PFSK-1 (cell line): Measurements from ENCODE around the gene BTN1A1.

Source experiments
- FOXP2 ChIP-seq: optimal IDR thresholded peaks from 2 replicates; pipeline ENCODE3; 2011; ENCODE audit warnings: borderline replicate concordance, control low read depth, inconsistent platforms; ENCODE audit not compliant: insufficient read depth; ENCODE audit errors: extremely low read length, extremely low read depth
- POLR2AphosphoS5 ChIP-seq: IDR thresholded peaks from 2 replicates; pipeline ENCODE4 v1.6.1; 2012; ENCODE audit warnings: low read depth, mild to moderate bottlenecking, control low read depth, low read length, moderate library complexity
- SIN3A ChIP-seq: IDR thresholded peaks from 2 replicates; pipeline ENCODE4 v1.6.1; 2012; ENCODE audit warnings: mild to moderate bottlenecking, low read length, moderate library complexity, borderline replicate concordance; ENCODE audit not compliant: insufficient read depth
- TAF1 ChIP-seq: IDR thresholded peaks from 2 replicates; pipeline ENCODE4 v1.6.1; 2012; ENCODE audit warnings: low read length, control low read depth, borderline replicate concordance; ENCODE audit not compliant: insufficient read depth
- TF ChIP-seq, protein P1 (sequence below), 2 experiments: IDR thresholded peaks; 2 replicates each; pipeline versions ENCODE4 v1.6.1 to v1.8.0; 2011 to 2012; ENCODE audit warnings: low read depth in 2 of 2, low read length in 2 of 2, control low read depth in 1 of 2, inconsistent platforms in 1 of 2, mild to moderate bottlenecking in 1 of 2, moderate library complexity in 1 of 2; ENCODE audit not compliant: insufficient read depth in 1 of 2

BTN1A1 gene

DNA sequence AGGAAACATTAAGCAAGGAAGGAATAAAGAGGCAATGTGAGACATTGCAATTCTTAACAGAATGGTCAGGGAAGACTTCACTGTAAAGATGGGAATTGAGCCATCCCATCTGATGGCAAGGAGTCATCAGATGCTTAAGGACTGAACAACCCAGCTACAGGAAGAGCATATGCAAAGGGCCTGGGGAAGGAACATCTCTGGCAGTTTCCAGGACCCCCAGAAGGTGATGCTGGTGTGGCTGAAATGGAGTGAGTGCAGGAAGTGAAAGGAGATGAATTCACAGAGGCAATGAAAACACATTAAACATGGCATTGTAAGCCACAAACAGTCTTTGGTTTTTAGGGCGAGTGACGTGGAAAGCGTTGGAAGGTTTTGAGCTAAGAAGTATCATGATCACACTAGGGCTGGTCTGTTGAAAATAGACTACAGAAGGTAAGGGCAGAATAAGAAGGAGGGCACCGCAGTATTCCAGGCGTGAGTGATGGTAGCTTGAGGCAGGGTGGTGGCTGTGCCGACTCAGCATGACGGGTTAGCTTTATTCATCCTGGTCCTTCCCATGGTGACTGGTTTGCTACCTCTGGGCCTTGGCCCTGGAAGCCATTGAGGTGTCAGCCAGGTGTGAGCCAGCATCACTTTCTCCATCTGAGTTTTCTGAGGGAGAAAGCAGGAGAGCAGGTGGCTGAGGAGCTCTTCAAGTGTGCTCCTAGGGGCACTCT, 35.5 kb upstream of the BTN1A1 start:
- TF ChIP-seq, protein P1, sequence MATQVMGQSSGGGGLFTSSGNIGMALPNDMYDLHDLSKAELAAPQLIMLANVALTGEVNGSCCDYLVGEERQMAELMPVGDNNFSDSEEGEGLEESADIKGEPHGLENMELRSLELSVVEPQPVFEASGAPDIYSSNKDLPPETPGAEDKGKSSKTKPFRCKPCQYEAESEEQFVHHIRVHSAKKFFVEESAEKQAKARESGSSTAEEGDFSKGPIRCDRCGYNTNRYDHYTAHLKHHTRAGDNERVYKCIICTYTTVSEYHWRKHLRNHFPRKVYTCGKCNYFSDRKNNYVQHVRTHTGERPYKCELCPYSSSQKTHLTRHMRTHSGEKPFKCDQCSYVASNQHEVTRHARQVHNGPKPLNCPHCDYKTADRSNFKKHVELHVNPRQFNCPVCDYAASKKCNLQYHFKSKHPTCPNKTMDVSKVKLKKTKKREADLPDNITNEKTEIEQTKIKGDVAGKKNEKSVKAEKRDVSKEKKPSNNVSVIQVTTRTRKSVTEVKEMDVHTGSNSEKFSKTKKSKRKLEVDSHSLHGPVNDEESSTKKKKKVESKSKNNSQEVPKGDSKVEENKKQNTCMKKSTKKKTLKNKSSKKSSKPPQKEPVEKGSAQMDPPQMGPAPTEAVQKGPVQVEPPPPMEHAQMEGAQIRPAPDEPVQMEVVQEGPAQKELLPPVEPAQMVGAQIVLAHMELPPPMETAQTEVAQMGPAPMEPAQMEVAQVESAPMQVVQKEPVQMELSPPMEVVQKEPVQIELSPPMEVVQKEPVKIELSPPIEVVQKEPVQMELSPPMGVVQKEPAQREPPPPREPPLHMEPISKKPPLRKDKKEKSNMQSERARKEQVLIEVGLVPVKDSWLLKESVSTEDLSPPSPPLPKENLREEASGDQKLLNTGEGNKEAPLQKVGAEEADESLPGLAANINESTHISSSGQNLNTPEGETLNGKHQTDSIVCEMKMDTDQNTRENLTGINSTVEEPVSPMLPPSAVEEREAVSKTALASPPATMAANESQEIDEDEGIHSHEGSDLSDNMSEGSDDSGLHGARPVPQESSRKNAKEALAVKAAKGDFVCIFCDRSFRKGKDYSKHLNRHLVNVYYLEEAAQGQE (IDR thresholded peaks at IDR 0.05; ENCODE audit: insufficient read depth in 1 of 2, low read depth in 2 of 2, low read length in 2 of 2) = no peak
- TF ChIP-seq FOXP2 (no peak), TAF1 (no peak), SIN3A (no peak), POLR2AphosphoS5 (no peak)

DNA sequence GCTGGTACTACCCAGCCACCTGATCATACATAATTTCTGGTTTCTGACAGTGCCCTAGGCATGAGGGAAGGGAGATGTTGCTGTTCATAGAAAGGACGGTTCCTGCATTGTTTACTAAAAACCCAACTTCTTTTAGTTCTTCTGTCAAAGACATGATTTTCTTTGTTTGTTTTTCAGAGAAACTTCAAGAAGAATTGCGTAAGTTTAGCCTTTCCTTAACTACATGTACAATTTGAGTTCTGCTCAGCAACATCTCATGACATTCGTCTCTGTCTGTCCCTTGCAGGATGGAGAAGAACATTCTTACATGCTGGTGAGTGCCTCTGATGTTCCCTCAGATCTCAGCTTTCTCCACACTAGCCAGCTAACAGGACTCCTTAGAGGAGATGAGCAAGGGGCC, 34.3 kb upstream of the BTN1A1 start:
- TF ChIP-seq, protein P1 (IDR thresholded peaks at IDR 0.05; ENCODE audit: insufficient read depth in 1 of 2, low read depth in 2 of 2, low read length in 2 of 2) = no peak
- no peak for TF ChIP-seq FOXP2
- TF ChIP-seq POLR2AphosphoS5 = no peak
- TF ChIP-seq TAF1 = no peak
- TF ChIP-seq SIN3A = no peak

DNA sequence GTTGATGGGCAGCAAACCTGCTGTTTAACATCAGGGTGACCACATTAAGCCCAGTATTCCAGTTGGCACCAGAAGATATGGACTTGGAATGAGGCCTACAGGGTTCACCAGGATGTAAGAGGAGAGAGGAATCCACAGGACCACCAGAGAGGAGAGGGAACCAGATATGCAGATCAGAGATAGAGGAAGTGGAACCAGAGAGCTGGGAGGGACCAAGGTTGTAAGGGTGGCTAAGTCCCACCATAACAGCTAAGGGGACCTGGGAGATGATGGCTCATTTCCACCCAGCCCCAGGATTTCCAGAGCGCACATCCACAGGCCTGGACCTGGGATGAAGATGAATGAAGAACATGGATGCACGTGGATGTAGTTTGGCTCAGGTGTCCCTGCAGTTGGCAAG, 31.3 kb upstream of the BTN1A1 start:
- TF ChIP-seq, protein P1 (IDR thresholded peaks at IDR 0.05; ENCODE audit: insufficient read depth in 1 of 2, low read depth in 2 of 2, low read length in 2 of 2) = no peak
- no peak for TF ChIP-seq TAF1

DNA sequence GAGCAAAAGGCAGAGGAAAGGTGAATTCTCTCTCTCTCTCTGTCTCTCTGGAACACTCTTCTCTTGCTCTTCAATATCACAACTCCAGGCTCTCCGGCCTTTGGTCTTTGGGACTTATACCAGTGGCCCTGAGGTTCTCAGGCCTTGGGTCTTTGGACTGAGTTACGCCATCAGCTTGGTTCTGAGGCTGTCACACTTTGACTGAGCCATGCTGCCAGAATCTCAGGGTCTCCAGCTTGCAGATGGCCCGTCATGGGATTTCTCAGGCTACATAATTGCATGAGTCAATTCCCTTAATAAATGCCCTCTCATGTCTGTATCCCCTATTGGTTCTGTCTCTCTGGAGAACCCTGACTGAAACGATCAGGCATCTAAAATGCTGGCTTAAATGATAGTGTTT, 29.5 kb upstream of the BTN1A1 start:
- TF ChIP-seq, protein P1 (IDR thresholded peaks at IDR 0.05; ENCODE audit: insufficient read depth in 1 of 2, low read depth in 2 of 2, low read length in 2 of 2) = no peak
- no peak for TF ChIP-seq SIN3A
- TF ChIP-seq FOXP2 = no peak
- no peak for TF ChIP-seq TAF1
- no peak for TF ChIP-seq POLR2AphosphoS5

DNA sequence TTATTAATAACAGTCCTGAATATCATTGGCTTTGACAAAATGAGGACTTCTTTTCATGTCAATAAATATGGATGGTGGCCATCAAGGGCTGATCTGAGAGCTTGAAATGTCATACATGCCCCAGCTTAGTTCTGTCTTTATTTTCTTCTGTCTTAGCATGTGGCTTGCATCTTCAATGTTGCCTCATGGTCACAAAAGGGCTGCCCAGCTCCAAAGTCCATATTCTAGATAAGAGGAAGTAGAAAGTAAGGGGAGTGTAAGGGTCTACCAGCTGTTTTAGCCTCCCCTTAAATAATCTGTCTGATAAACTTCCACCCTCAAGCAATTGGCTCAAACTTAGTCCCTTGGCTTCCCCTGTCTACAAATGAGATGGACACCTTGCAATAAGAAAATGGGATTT, 28.1 kb upstream of the BTN1A1 start:
- TF ChIP-seq FOXP2 (no peak), SIN3A (no peak), POLR2AphosphoS5 (no peak), TAF1 (no peak)
- TF ChIP-seq, protein P1 (IDR thresholded peaks at IDR 0.05; ENCODE audit: insufficient read depth in 1 of 2, low read depth in 2 of 2, low read length in 2 of 2) = no peak
